Activated CD8-positive, alpha-beta memory T cell treated with anti-CD3 and anti-CD28 coated beads for 1 hour (primary cell): ENCODE data around the gene OMA1.
"Not testable (repeated sequence)": the region's sequence is repeated elsewhere in the genome, so short reads cannot be mapped to it uniquely, and the experiment has no call there.

Experiments used
- DNase-seq, 2 donors: peaks; one replicate each; pipeline ENCODE4 v3.0.0-alpha.2; 2020; ENCODE audit warnings: low read depth in 1 of 2; ENCODE audit errors: extremely low read depth in 1 of 2

The OMA1 gene

GRCh38 chr1:58531842-58532241, 14.7 kb downstream of the OMA1 start:
- not testable (repeated sequence) for DNase-seq

- DNase-seq, result no peak
Observed at GRCh38 chr1:58529284-58529683, 17.2 kb downstream of the OMA1 start.

- no peak for DNase-seq
Observed at GRCh38 chr1:58528518-58528917, 18.0 kb downstream of the OMA1 start.

GRCh38 chr1:58524353-58524945, 22.1 kb downstream of the OMA1 start:
- DNase-seq, result no peak

GRCh38 chr1:58515794-58516401, 30.6 kb downstream of the OMA1 start:
- DNase-seq, result peak in 1 of 2 donors; percentile 2

- no peak for DNase-seq
Observed at GRCh38 chr1:58513956-58514355, 32.6 kb downstream of the OMA1 start.

- no peak for DNase-seq
Observed at GRCh38 chr1:58508629-58509028, 37.9 kb downstream of the OMA1 start.

GRCh38 chr1:58505286-58505685, 41.2 kb downstream of the OMA1 start:
- no peak for DNase-seq

- no peak for DNase-seq
Observed at GRCh38 chr1:58502519-58502918, 44.0 kb downstream of the OMA1 start.

- no peak for DNase-seq
Observed at GRCh38 chr1:58500043-58500442, 46.5 kb downstream of the OMA1 start.

- DNase-seq, result no peak
Observed at GRCh38 chr1:58497499-58497898, 49.0 kb downstream of the OMA1 start.

- no peak for DNase-seq
Observed at GRCh38 chr1:58496042-58496441, 50.5 kb downstream of the OMA1 start.

- DNase-seq, result not testable (repeated sequence)
Observed at GRCh38 chr1:58488914-58489313, 57.6 kb downstream of the OMA1 start.

GRCh38 chr1:58487002-58487401, 59.5 kb downstream of the OMA1 start:
- DNase-seq, result no peak

GRCh38 chr1:58481962-58482361, 64.6 kb downstream of the OMA1 start:
- no peak for DNase-seq

- no peak for DNase-seq
Observed at GRCh38 chr1:58480191-58480590, 66.3 kb downstream of the OMA1 start.

GRCh38 chr1:58477390-58477789, 69.1 kb downstream of the OMA1 start:
- no peak for DNase-seq

- no peak for DNase-seq
Observed at GRCh38 chr1:58476179-58476578, 70.3 kb downstream of the OMA1 start.

GRCh38 chr1:58469476-58469875, 77.0 kb downstream of the OMA1 start:
- no peak for DNase-seq

- DNase-seq, result no peak
Observed at GRCh38 chr1:58469016-58469415, 77.5 kb downstream of the OMA1 start.

GRCh38 chr1:58468612-58469011, 77.9 kb downstream of the OMA1 start:
- DNase-seq, result no peak

- no peak for DNase-seq
Observed at GRCh38 chr1:58466630-58467241, 79.8 kb downstream of the OMA1 start.
